Peyer's patch (tissue), 4 donors: ENCODE results near the gene CIPC.

Experiments used
- CTCF ChIP-seq, 6 experiments: fragments of 450-650 bp in 4 of 6; fragments of 200-600 bp in 2 of 6; sonication (generic) in 1 of 6; IDR thresholded peaks; one replicate each; pipeline ENCODE4 v1.5.1; 2017 to 2019; ENCODE audit warnings: antibody characterized with exemption in 6 of 6, mild to moderate bottlenecking in 3 of 6, moderate library complexity in 1 of 6
- POLR2A ChIP-seq, 2 donors: fragments of 450-650 bp; IDR thresholded peaks; one replicate each; pipeline ENCODE4 v1.5.1; 2017; ENCODE audit warnings: antibody characterized with exemption in 2 of 2, mild to moderate bottlenecking in 2 of 2, moderate library complexity in 2 of 2

GRCh38 chr14:77067632-77068516, 30.2 kb upstream of the CIPC start:
- TF ChIP-seq CTCF (IDR thresholded peaks at IDR 0.05) (peak; percentile 58 to 87 (median 78)), POLR2A (IDR thresholded peaks at IDR 0.05) (no peak)
